HCT116 (cell line): ENCODE results near the gene PEX6.

Experiments used
- CEBPB ChIP-seq: IDR thresholded peaks from 2 replicates; pipeline ENCODE4 v1.6.1; 2012; ENCODE audit warnings: low read depth
- EZH2 ChIP-seq: fragments of 200-600 bp; sonication (generic); IDR thresholded peaks from 2 replicates; pipeline ENCODE4 v1.6.1; 2017; ENCODE audit warnings: antibody characterized with exemption, mixed run types
- ZNF274 ChIP-seq: fragments of 200-500 bp; sonication (Bioruptor generic); IDR thresholded peaks from 2 replicates; pipeline ENCODE4 v1.6.1; 2014; ENCODE audit warnings: mild to moderate bottlenecking, low read depth, low read length, inconsistent platforms
- TF ChIP-seq, protein P1 (sequence below): IDR thresholded peaks from 2 replicates; pipeline ENCODE4 v1.6.1; 2012; ENCODE audit warnings: low read depth
- TF ChIP-seq, protein P2 (sequence below), 3 experiments: fragments of 200-600 bp in 1 of 3; sonication (generic) in 1 of 3; IDR thresholded peaks in 2 of 3; conservative IDR thresholded peaks in 1 of 3; 2 replicates each; pipeline ENCODE4 v1.5.1; 2012 to 2017; ENCODE audit warnings: low read depth in 2 of 3, low read length in 2 of 3, antibody characterized with exemption in 1 of 3, borderline replicate concordance in 1 of 3, control low read depth in 1 of 3, mild to moderate bottlenecking in 1 of 3, mixed read lengths in 1 of 3, mixed run types in 1 of 3, moderate library complexity in 1 of 3; ENCODE audit not compliant: insufficient read depth in 1 of 3

DNA sequence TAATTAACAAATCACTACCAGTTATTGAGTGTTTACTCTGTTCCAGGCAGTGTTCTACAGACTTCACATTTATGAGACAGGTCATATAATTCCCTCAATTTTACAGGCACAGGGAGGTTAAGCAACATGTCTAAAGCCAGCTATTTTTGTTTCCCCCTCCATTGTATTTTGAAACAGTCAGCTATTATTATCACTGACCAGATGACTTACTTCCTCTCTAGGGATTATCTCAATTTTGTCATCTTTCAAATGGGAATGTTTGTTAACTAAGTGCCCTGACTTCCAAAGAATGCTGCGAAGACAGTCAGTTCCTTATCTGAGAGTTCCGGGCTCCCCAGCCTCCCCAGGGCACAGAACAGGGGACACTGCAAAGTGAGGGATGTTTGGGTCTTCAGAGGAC lies 55.3 kb downstream of the PEX6 start:
- TF ChIP-seq CEBPB = no peak
- TF ChIP-seq EZH2 = no peak
- TF ChIP-seq ZNF274 = no peak
- TF ChIP-seq, protein P1, sequence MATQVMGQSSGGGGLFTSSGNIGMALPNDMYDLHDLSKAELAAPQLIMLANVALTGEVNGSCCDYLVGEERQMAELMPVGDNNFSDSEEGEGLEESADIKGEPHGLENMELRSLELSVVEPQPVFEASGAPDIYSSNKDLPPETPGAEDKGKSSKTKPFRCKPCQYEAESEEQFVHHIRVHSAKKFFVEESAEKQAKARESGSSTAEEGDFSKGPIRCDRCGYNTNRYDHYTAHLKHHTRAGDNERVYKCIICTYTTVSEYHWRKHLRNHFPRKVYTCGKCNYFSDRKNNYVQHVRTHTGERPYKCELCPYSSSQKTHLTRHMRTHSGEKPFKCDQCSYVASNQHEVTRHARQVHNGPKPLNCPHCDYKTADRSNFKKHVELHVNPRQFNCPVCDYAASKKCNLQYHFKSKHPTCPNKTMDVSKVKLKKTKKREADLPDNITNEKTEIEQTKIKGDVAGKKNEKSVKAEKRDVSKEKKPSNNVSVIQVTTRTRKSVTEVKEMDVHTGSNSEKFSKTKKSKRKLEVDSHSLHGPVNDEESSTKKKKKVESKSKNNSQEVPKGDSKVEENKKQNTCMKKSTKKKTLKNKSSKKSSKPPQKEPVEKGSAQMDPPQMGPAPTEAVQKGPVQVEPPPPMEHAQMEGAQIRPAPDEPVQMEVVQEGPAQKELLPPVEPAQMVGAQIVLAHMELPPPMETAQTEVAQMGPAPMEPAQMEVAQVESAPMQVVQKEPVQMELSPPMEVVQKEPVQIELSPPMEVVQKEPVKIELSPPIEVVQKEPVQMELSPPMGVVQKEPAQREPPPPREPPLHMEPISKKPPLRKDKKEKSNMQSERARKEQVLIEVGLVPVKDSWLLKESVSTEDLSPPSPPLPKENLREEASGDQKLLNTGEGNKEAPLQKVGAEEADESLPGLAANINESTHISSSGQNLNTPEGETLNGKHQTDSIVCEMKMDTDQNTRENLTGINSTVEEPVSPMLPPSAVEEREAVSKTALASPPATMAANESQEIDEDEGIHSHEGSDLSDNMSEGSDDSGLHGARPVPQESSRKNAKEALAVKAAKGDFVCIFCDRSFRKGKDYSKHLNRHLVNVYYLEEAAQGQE = no peak
- TF ChIP-seq, protein P2, sequence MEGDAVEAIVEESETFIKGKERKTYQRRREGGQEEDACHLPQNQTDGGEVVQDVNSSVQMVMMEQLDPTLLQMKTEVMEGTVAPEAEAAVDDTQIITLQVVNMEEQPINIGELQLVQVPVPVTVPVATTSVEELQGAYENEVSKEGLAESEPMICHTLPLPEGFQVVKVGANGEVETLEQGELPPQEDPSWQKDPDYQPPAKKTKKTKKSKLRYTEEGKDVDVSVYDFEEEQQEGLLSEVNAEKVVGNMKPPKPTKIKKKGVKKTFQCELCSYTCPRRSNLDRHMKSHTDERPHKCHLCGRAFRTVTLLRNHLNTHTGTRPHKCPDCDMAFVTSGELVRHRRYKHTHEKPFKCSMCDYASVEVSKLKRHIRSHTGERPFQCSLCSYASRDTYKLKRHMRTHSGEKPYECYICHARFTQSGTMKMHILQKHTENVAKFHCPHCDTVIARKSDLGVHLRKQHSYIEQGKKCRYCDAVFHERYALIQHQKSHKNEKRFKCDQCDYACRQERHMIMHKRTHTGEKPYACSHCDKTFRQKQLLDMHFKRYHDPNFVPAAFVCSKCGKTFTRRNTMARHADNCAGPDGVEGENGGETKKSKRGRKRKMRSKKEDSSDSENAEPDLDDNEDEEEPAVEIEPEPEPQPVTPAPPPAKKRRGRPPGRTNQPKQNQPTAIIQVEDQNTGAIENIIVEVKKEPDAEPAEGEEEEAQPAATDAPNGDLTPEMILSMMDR (IDR thresholded peaks at IDR 0.05 in 2 of 3, conservative IDR thresholded peaks at IDR 0.05 in 1 of 3; ENCODE audit: borderline replicate concordance in 1 of 3, insufficient read depth in 1 of 3, low read depth in 2 of 3, low read length in 2 of 3) = no peak
